DMS153 treated with DMSO at 0.1 percent for 48 hours (cell line): ENCODE data around the gene RANGRF.

Experiments
- DNase-seq: peaks from one replicate; lab custom pipeline; 2025; ENCODE audit not compliant: unreplicated experiment; lab: John Stamatoyannopoulos, UW

RANGRF gene

GRCh38 chr17:8312726-8313600, 24.5 kb downstream of the RANGRF start:
- DNase-seq, result no peak

GRCh38 chr17:8314797-8315763, 26.6 kb downstream of the RANGRF start:
- no peak for DNase-seq

DNA sequence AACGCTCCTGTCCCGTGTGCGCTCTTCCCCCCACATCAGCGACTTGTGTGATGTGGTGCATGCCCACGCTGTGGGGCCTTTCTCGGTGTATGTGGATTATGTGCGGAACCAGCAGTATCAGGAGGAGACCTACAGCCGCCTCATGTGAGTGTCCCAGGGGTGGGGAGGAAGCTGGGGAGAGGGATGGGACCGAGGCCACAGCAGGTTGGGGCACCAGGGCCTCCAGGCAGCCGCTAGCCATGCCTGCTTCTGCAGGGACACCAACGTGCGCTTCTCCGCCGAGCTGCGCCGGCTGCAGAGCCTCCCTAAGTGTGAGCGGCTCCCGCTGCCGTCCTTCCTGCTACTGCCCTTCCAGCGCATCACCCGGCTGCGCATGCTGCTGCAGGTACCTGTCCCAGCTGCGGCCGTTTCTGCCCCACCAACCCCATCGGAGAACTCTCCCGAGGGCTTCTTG, 27.3 kb downstream of the RANGRF start:
- DNase-seq, result no peak

- DNase-seq, result no peak
These were observed 29.8 kb downstream of the RANGRF start for GRCh38 chr17:8318010-8318935.

DNA sequence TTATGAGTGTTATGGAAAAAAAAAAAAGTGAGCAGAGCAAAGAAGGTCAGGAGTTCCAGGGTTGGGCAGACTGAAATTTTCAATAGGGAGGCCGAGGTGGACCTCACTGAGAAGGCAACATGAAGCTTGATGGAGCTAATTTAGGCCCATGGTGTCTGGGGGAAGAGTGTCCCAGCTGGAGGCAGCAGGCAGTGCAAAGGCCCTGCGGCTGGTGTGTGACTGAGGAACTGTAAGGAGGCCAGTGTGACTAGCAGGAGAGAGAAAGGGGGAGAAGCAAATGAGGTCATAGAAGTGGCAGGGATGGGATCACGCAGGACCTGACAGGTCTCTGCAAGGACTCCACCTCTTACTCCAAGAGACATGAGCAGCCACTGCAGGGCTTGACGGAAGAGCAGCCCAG, 31.8 kb downstream of the RANGRF start:
- no peak for DNase-seq

- DNase-seq, result no peak
These were observed 32.5 kb downstream of the RANGRF start for GRCh38 chr17:8320990-8321389.

GRCh38 chr17:8322061-8322460, 33.6 kb downstream of the RANGRF start:
- DNase-seq, result no peak

DNA sequence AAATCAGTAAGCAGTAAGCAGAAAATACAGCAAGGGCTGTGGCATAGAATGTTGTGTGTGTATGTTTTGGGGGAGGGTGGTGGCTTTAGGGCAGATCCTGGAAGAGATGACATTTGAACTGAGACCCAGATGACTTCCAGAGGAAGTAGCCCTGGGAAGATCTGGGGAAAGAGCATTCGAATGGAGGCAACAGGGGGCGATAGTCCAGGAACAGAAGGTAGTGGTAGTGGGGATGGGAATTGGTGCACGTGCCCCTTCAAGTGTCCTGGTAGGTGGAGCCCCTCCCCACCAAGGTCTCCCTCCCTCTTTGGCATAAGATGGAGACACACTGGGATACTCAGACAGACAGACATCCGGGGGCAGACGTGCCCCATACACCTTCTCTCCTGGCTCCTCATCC, 35.7 kb downstream of the RANGRF start:
- no peak for DNase-seq

- DNase-seq, result no peak
These were observed 36.5 kb downstream of the RANGRF start for GRCh38 chr17:8324923-8325322.

- no peak for DNase-seq
These were observed 38.2 kb downstream of the RANGRF start for GRCh38 chr17:8326511-8327302.

GRCh38 chr17:8327303-8327649, 38.8 kb downstream of the RANGRF start:
- no peak for DNase-seq

DNA sequence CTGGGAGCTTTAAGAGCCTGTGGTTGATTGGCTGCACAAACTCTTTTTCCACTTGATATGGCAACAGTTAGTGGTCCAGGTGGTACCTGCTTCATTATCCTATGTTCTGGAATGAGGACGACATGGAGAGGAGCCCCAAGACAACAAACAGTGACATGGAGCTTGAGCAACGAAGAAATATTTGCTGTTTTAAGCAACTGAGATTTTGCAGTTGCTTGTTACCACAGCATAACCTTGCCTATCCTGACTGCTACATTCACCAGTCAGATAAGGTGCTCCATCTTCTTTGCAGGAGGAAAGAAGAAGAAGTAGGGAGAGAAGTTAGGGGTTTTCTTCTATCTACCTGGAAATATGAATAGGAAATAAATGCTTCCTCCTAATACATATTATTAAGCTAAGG, 43.7 kb downstream of the RANGRF start:
- no peak for DNase-seq

DNA sequence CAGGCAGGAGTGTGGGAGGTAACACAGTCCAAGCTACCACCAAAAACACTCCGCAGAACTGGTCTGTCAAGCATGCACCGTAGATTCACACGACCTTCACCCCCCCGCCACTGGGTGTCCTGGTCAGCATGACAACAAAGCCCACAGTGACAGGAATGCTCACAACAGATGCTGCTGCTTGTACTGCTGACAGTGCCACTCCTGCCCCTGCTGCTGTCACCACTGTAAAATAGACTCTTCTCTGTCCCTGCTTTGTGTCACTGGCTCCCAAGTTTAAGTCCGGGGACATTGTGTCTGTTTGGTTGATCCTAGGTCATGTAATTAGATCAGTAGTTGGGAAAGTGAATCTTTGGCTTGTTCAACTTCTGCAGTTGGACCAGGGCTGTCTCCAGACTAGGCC, 44.2 kb downstream of the RANGRF start:
- DNase-seq, result no peak

GRCh38 chr17:8333281-8333680, 44.8 kb downstream of the RANGRF start:
- no peak for DNase-seq

GRCh38 chr17:8337802-8338752, 49.6 kb downstream of the RANGRF start:
- DNase-seq, result no peak

- no peak for DNase-seq
These were observed 50.3 kb downstream of the RANGRF start for GRCh38 chr17:8338753-8339140.

DNA sequence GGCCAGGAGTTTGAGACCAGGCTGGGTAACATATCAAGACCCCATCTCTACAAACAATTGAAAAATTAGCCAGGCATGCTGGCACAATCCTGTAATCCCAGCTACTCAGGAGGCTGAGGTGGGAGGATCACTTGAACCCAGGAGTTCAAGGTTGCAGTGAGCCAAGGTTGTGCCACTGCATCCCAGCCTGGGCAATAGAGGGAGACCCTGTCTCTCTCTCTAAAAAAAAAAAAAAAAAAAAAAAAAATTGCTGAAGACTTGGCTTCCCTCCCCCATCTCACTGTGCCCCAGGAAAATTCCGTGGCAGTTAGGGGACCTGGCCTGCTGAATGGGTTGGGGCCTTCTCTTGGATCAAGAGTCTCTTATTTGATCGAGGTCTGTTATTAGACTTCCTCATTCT, 51.1 kb downstream of the RANGRF start, which contains the start of gene ODF4:
Gene ODF4, plus strand, starts transcription at position 301 of the 400 bp plus-strand sequence. CDS start 212 bp downstream, outside the sequence.
- no peak for DNase-seq
